Thoracic aorta (tissue), 2 donors: Measurements from ENCODE around the gene SCNM1. TPM values are rescaled to one million over a fixed set of nuclear protein-coding genes. Genes with fewer than 3 reads are reported as not detected.

Experiments used
- ATAC-seq: fragments of 150-250 bp; one replicate; pipeline ENCODE4 v1.8.0; 2017; ENCODE audit warnings: low read depth; ENCODE audit not compliant: insufficient number of reproducible peaks, low FRiP score
- DNase-seq: peaks from one replicate; pipeline ENCODE4 v3.0.0-alpha.2; 2020; ENCODE audit warnings: low spot score
- H3K27ac ChIP-seq, 2 donors: fragments of 200-600 bp; sonication (generic); 1 replicate in 1 of 2; 2 replicates in 1 of 2; pipeline ENCODE4 v1.5.1; 2016; ENCODE audit warnings: mild to moderate bottlenecking in 2 of 2, moderate library complexity in 2 of 2
- H3K27me3 ChIP-seq: fragments of 200-600 bp; sonication (generic); replicated peaks from 2 replicates; pipeline ENCODE4 v1.6.0; 2016; ENCODE audit warnings: mild to moderate bottlenecking; ENCODE audit not compliant: insufficient read depth
- H3K36me3 ChIP-seq: fragments of 200-600 bp; sonication (generic); one replicate; pipeline ENCODE4 v1.5.1; 2016
- H3K4me1 ChIP-seq, 2 donors: fragments of 200-600 bp; sonication (generic); 1 replicate in 1 of 2; 2 replicates in 1 of 2; pipeline versions ENCODE4 v1.5.1 to v1.6.0; 2016; ENCODE audit warnings: low read depth in 2 of 2, mild to moderate bottlenecking in 1 of 2; ENCODE audit not compliant: control insufficient read depth in 1 of 2
- H3K4me3 ChIP-seq: fragments of 200-600 bp; sonication (generic); 2 replicates; pipeline ENCODE4 v1.5.1; 2016; ENCODE audit warnings: mild to moderate bottlenecking
- H3K9me3 ChIP-seq: fragments of 200-600 bp; sonication (generic); 2 replicates; pipeline ENCODE4 v1.5.1; 2016
- total RNA-seq, 2 donors: library from RNA; depleted of rRNA; stranded (reverse); fragments of >200 nt; gene quantifications; one replicate each; pipeline versions ENCODE4 v1.1.0 to v1.2.3, GENCODE V29; 2016
- TF ChIP-seq, protein P1 (sequence below): fragments of 200-600 bp; sonication (generic); IDR thresholded peaks from one replicate; pipeline ENCODE4 v1.5.1; 2019; ENCODE audit warnings: antibody characterized with exemption

SCNM1 gene
- total RNA-seq, 2 donors from 2014 or later: 19.1 to 27.7 TPM

GRCh38 chr1:151135433-151136385 is 30.2 kb upstream of the SCNM1 start:
- DNase-seq (no peak), ATAC-seq (no peak)
- Histone ChIP-seq H3K36me3 (peaks cover 5% of the 10 kb centered on the region), H3K9me3 (no peaks in the 10 kb centered on the region), H3K27ac (no peak overlapping the region), H3K27me3 (no peaks in the 10 kb centered on the region), H3K4me1 (no peaks in the 10 kb centered on the region), H3K4me3 (no peak overlapping the region)
- TF ChIP-seq, protein P1, sequence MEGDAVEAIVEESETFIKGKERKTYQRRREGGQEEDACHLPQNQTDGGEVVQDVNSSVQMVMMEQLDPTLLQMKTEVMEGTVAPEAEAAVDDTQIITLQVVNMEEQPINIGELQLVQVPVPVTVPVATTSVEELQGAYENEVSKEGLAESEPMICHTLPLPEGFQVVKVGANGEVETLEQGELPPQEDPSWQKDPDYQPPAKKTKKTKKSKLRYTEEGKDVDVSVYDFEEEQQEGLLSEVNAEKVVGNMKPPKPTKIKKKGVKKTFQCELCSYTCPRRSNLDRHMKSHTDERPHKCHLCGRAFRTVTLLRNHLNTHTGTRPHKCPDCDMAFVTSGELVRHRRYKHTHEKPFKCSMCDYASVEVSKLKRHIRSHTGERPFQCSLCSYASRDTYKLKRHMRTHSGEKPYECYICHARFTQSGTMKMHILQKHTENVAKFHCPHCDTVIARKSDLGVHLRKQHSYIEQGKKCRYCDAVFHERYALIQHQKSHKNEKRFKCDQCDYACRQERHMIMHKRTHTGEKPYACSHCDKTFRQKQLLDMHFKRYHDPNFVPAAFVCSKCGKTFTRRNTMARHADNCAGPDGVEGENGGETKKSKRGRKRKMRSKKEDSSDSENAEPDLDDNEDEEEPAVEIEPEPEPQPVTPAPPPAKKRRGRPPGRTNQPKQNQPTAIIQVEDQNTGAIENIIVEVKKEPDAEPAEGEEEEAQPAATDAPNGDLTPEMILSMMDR: no peak

DNA sequence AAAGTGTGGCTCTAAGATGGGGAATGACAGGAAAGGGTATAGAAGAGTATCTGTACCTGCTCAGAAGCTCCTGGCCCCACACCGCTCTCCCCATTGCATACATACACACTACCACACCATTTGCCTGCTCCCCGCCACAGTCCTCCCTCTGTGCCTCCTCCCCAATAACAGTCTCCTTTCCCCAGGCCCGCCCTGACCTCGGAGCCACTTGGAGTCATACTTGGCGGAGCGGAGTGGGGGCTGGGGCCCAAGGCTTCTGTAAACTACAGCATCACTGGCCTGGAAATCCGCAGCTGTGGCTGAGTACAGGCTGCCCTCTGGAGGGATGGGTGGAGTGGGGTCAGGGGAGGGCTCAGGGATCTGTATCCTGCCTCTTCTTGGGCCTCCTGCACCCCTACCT is 28.2 kb upstream of the SCNM1 start:
- no peaks in the 10 kb centered on the region for H3K9me3 ChIP-seq
- TF ChIP-seq, protein P1: no peak
- H3K4me3 ChIP-seq: no peak overlapping the region
- ATAC-seq: no peak
- peaks cover 5% of the 10 kb centered on the region for H3K36me3 ChIP-seq
- no peak for DNase-seq
- no peak overlapping the region for H3K27ac ChIP-seq
- H3K4me1 ChIP-seq: peaks cover 0 to 4% of the 10 kb centered on the region in 2 donors
- no peaks in the 10 kb centered on the region for H3K27me3 ChIP-seq

DNA sequence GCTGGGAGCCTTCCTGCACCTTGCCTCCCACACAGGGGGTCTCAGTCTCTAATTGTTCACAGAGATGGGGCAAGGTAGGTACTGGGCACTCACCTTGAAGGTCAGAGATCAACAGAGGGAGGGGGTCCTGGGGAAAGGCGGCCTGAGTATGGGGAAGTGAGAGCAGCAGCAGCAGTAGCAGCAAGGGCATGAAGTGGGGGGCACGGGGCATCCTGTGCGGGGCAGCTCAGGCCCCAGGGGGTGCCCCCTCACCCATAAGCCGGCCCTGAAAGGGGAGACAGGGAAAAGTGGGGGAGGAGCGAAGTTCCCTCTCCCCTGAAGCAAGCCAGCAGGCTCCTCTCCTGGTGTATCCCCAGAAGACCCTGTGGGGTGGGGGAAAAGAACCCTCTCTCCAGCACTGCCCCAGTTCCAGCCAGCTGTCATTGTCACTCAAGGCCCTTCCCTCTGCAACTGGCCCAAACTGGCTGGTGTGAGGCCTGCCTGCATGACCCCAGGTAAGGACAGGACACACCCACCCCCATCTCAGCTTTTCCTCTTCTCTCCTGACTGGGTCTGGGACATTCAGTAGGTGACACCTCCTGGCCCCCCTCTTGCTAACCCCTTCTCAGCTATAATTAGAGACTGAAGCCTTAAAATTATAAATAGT is 23.4 kb upstream of the SCNM1 start:
- DNase-seq (no peak), ATAC-seq (no peak)
- Histone ChIP-seq H3K4me1 (peaks cover 11 to 40% of the 10 kb centered on the region in 2 donors), H3K27me3 (no peaks in the 10 kb centered on the region), H3K27ac (no peak overlapping the region), H3K9me3 (no peaks in the 10 kb centered on the region), H3K4me3 (no peak overlapping the region), H3K36me3 (no peaks in the 10 kb centered on the region)
- TF ChIP-seq, protein P1: no peak

DNA sequence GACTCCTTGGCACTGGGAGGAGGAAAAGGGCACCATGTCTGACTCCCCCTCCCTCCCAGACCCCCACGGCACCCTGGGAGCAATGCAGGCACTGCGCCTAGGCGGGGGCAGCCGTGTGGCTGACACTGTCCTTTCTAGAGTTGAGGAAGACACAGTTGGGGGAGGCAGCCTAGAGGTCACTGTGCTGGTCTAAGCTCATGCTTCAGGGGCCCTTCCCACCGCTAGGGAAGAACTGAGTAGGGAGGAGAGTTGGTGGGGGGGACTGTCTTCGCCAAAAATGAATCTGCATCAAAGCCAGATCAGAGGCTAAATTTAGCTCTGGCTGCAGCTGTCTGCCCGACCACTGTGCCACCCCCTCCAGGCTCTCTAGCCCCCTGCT is 22.9 kb upstream of the SCNM1 start:
- no peak for DNase-seq
- TF ChIP-seq, protein P1: no peak
- Histone ChIP-seq H3K36me3 (no peaks in the 10 kb centered on the region), H3K27ac (no peak overlapping the region), H3K9me3 (no peaks in the 10 kb centered on the region), H3K4me3 (no peak overlapping the region), H3K4me1 (peaks cover 11 to 40% of the 10 kb centered on the region in 2 donors), H3K27me3 (no peaks in the 10 kb centered on the region)
- no peak for ATAC-seq

DNA sequence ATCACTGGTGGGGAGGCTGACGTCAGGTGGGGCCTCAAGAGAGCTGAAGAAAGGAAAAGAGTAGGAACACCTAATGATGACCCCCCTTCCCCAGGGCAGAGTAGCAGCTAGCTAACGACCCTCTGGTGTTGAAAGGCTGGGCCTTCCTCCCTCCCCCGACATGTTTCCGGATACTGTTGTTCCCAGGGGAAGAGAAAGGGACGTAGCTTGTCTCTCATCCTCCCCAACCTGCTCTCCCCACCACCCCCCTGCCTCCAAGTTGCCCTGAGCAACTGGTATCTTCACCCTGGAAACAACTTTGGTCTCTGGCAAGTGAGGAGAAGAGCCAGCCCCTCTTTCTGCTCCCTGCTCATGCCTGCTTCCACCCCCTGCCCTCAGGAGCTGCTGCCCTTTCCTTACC is 22.0 kb upstream of the SCNM1 start:
- H3K9me3 ChIP-seq: no peaks in the 10 kb centered on the region
- no peaks in the 10 kb centered on the region for H3K27me3 ChIP-seq
- H3K36me3 ChIP-seq: no peaks in the 10 kb centered on the region
- H3K4me3 ChIP-seq: no peak overlapping the region
- H3K4me1 ChIP-seq: peaks cover 11 to 40% of the 10 kb centered on the region in 2 donors
- TF ChIP-seq, protein P1: no peak
- no peak for ATAC-seq
- no peak overlapping the region for H3K27ac ChIP-seq
- DNase-seq: no peak
